Keratinocyte (primary cell): Measurements from ENCODE around the gene STARD4. TPM values are rescaled to one million over a fixed set of nuclear protein-coding genes. Genes with fewer than 3 reads are reported as not detected.

Experiments
- DNase-seq: peaks from one replicate; pipeline ENCODE4 v3.0.0-alpha.2; 2011; ENCODE audit warnings: low read depth, missing footprints, low spot score
- FAIRE-seq: peaks from 2 replicates; lab custom pipeline; 2011; peaks lifted over from hg19 to GRCh38; lab: Jason Lieb, UNC
- H2AFZ ChIP-seq: 2 replicates; pipeline ENCODE4 v1.6.0; 2012; ENCODE audit warnings: low read length, control low read depth, inconsistent platforms; ENCODE audit not compliant: control insufficient read depth
- H3K27ac ChIP-seq: 2 replicates; pipeline ENCODE4 v1.5.1; 2011; ENCODE audit warnings: low read length; ENCODE audit not compliant: control insufficient read depth, insufficient read depth
- H3K27me3 ChIP-seq: 3 replicates; pipeline ENCODE4 v1.6.0; 2011; ENCODE audit warnings: low read length; ENCODE audit not compliant: control insufficient read depth, insufficient read depth; ENCODE audit errors: extremely low read depth
- H3K36me3 ChIP-seq, 2 experiments: 2 replicates in 1 of 2; 3 replicates in 1 of 2; pipeline ENCODE4 v1.5.1; 2011; ENCODE audit warnings: low read length in 2 of 2, mild to moderate bottlenecking in 1 of 2; ENCODE audit not compliant: control insufficient read depth in 2 of 2, insufficient read depth in 2 of 2; ENCODE audit errors: extremely low read depth in 1 of 2
- H3K4me1 ChIP-seq: 3 replicates; pipeline ENCODE4 v1.5.1; 2011; ENCODE audit warnings: low read length; ENCODE audit not compliant: control insufficient read depth, insufficient read depth; ENCODE audit errors: extremely low read depth
- H3K4me2 ChIP-seq: 3 replicates; pipeline ENCODE4 v1.6.0; 2011; ENCODE audit warnings: low read depth, low read length; ENCODE audit not compliant: control insufficient read depth, insufficient read depth; ENCODE audit errors: extremely low read depth
- H3K4me3 ChIP-seq, 3 experiments: fragments of 200-600 bp in 1 of 3; sonication (generic) in 1 of 3; 2 replicates in 2 of 3; 3 replicates in 1 of 3; pipeline ENCODE4 v1.5.1; 2011 to 2016; ENCODE audit warnings: low read length in 3 of 3, mild to moderate bottlenecking in 3 of 3, control low read depth in 2 of 3, inconsistent platforms in 1 of 3, low read depth in 1 of 3, mixed read lengths in 1 of 3, mixed run types in 1 of 3, moderate library complexity in 1 of 3; ENCODE audit not compliant: control insufficient read depth in 2 of 3, insufficient read depth in 2 of 3; ENCODE audit errors: extremely low read depth in 1 of 3
- H3K79me2 ChIP-seq: 2 replicates; pipeline ENCODE4 v1.6.0; 2012; ENCODE audit warnings: low read length; ENCODE audit not compliant: control insufficient read depth, insufficient read depth
- H3K9ac ChIP-seq: 3 replicates; pipeline ENCODE4 v1.6.0; 2011; ENCODE audit warnings: low read length; ENCODE audit not compliant: control insufficient read depth, insufficient read depth; ENCODE audit errors: extremely low read depth
- H3K9me1 ChIP-seq: 3 replicates; pipeline ENCODE4 v1.6.0; 2011; ENCODE audit warnings: low read length; ENCODE audit not compliant: control insufficient read depth, insufficient read depth; ENCODE audit errors: extremely low read depth
- H3K9me3 ChIP-seq: 2 replicates; pipeline ENCODE4 v1.5.1; 2012; ENCODE audit warnings: low read depth, low read length; ENCODE audit not compliant: control insufficient read depth
- H4K20me1 ChIP-seq: 3 replicates; pipeline ENCODE4 v1.6.0; 2011; ENCODE audit warnings: low read length; ENCODE audit not compliant: control insufficient read depth, insufficient read depth; ENCODE audit errors: extremely low read depth
- EZH2 ChIP-seq: IDR thresholded peaks from one replicate; pipeline ENCODE4 v1.6.1; 2012; ENCODE audit warnings: inconsistent platforms, mild to moderate bottlenecking, low read length, moderate library complexity
- dilution Hi-C: fragments of 300-500 bp; cut with MboI; formaldehyde crosslinking; loops from one replicate; pipeline ENCODE4 v1.7.0; 2020; ENCODE audit warnings: low sequenced_read_pairs; ENCODE audit not compliant: extremely low pct_ligation_motif_present
- polyA plus RNA-seq, 5 experiments: library from polyadenylated mRNA; depleted of rRNA in 3 of 5; stranded (reverse) in 3 of 5; stranded (forward) in 1 of 5; unstranded in 1 of 5; fragments of >200 nt; gene quantifications; 1 replicate in 1 of 5; 2 replicates in 3 of 5; 3 replicates in 1 of 5; pipeline versions ENCODE4 v1.2.1 to v1.2.3, GENCODE V29; 2011 to 2012; ENCODE audit warnings: missing spikeins in 2 of 5, low read depth in 1 of 5, low replicate concordance in 1 of 5
- TF ChIP-seq, protein P1 (sequence below), 3 experiments: IDR thresholded peaks in 1 of 3; conservative IDR thresholded peaks in 1 of 3; optimal IDR thresholded peaks in 1 of 3; 2 replicates in 2 of 3; 3 replicates in 1 of 3; pipeline versions ENCODE3 to v1.5.1; 2011; ENCODE audit warnings: low read length in 3 of 3, mild to moderate bottlenecking in 3 of 3, moderate library complexity in 2 of 3, control low read depth in 1 of 3, inconsistent platforms in 1 of 3; ENCODE audit not compliant: insufficient read depth in 2 of 3; ENCODE audit errors: extremely low read depth in 1 of 3

Gene STARD4
- polyA plus RNA-seq, 1 donor (not counting 4 experiments of a cell fraction or from before 2014, with no cell fraction given): 86.4 TPM

DNA sequence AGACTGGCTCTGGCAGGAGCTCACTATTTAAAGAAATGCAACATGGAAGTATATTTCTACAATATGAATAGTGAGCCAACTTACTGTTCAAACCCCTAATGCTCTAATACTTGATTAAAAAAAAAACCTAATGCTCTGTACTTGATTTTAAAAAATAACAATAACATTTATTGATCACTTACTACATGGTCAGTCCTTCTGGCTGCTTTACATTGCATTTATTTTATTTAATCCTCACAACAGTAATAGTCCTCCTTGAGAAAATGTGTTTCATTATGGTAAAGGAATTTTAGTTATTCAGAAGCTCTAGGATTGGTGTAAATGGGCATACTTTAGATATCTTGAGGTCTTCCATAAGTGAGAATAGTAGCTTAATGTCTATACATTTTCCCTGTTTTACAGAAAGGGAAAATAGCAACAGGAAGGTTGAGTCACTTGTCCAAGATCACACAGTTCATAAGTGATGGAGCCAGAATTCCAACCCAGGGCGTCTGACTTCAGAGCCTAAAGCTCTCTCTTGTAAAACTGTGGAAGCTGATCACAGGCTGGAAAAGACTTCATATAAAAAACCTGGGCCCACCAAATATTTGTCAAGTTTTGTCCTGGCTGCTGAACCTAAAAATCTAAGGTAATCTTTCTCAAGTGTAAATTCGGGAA lies 1.0 kb downstream of the STARD4 start:
- H4K20me1 ChIP-seq: no peaks in the 10 kb centered on the region
- peak overlapping the region; percentile 78 for H3K9ac ChIP-seq
- TF ChIP-seq EZH2: no peak
- TF ChIP-seq, protein P1, sequence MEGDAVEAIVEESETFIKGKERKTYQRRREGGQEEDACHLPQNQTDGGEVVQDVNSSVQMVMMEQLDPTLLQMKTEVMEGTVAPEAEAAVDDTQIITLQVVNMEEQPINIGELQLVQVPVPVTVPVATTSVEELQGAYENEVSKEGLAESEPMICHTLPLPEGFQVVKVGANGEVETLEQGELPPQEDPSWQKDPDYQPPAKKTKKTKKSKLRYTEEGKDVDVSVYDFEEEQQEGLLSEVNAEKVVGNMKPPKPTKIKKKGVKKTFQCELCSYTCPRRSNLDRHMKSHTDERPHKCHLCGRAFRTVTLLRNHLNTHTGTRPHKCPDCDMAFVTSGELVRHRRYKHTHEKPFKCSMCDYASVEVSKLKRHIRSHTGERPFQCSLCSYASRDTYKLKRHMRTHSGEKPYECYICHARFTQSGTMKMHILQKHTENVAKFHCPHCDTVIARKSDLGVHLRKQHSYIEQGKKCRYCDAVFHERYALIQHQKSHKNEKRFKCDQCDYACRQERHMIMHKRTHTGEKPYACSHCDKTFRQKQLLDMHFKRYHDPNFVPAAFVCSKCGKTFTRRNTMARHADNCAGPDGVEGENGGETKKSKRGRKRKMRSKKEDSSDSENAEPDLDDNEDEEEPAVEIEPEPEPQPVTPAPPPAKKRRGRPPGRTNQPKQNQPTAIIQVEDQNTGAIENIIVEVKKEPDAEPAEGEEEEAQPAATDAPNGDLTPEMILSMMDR (optimal IDR thresholded peaks at IDR 0.05 in 1 of 3, IDR thresholded peaks at IDR 0.05 in 1 of 3, conservative IDR thresholded peaks at IDR 0.05 in 1 of 3; ENCODE audit: extremely low read depth in 1 of 3, insufficient read depth in 2 of 3, low read length in 3 of 3): no peak
- peak; percentile 44 for FAIRE-seq
- no peaks in the 10 kb centered on the region for H3K27me3 ChIP-seq
- H3K79me2 ChIP-seq: peaks cover 60% of the 10 kb centered on the region
- peak overlapping the region; percentile 89 for H3K27ac ChIP-seq
- no peaks in the 10 kb centered on the region for H3K9me1 ChIP-seq
- no peak overlapping the region for H2AFZ ChIP-seq
- no peak for DNase-seq
- peak overlapping the region; percentile 84 to 92 (median 91) for H3K4me3 ChIP-seq
- H3K4me2 ChIP-seq: peak overlapping the region; percentile 79
- no peaks in the 10 kb centered on the region for H3K36me3 ChIP-seq
- no peaks in the 10 kb centered on the region for H3K9me3 ChIP-seq
- dilution Hi-C loops: no loop called here
- peaks cover 18% of the 10 kb centered on the region for H3K4me1 ChIP-seq

DNA sequence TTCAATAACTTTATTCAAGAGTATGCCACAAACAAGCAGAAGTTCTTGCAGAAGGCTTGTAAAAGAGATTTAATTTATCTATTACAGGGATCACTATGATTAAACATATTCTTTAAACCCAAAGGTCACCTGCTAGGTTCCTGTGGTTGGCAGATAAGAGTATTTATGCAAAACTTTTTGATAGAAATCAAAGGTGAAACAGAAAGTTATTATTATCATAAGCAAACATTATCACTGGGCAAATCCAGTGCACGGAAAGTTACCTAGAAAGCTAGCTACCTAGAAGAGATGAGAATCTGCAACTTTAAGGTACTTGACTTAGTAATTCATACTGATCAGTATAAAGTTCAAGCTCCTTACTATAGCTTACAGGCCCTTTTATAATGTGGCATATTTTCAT lies 3.2 kb downstream of the STARD4 start:
- H3K9ac ChIP-seq: no peak overlapping the region
- dilution Hi-C loops: no loop called here
- peaks cover 78% of the 10 kb centered on the region for H3K79me2 ChIP-seq
- H3K4me2 ChIP-seq: peak overlapping the region; percentile 79
- H4K20me1 ChIP-seq: no peaks in the 10 kb centered on the region
- no peaks in the 10 kb centered on the region for H3K9me1 ChIP-seq
- no peak for DNase-seq
- H3K36me3 ChIP-seq: peaks cover 0 to 4% of the 10 kb centered on the region in 2 experiments
- no peak overlapping the region for H2AFZ ChIP-seq
- no peak overlapping the region for H3K27ac ChIP-seq
- no peaks in the 10 kb centered on the region for H3K27me3 ChIP-seq
- FAIRE-seq: no peak
- H3K4me3 ChIP-seq: peak overlapping the region in 2 of 3 experiments; percentile 11 to 92
- peaks cover 18% of the 10 kb centered on the region for H3K4me1 ChIP-seq
- no peaks in the 10 kb centered on the region for H3K9me3 ChIP-seq
- no peak for TF ChIP-seq EZH2
- TF ChIP-seq, protein P1 (optimal IDR thresholded peaks at IDR 0.05 in 1 of 3, IDR thresholded peaks at IDR 0.05 in 1 of 3, conservative IDR thresholded peaks at IDR 0.05 in 1 of 3; ENCODE audit: extremely low read depth in 1 of 3, insufficient read depth in 2 of 3, low read length in 3 of 3): no peak
